Measurements from ENCODE around the gene MYO7B.

- TF ChIP-seq, protein P1, sequence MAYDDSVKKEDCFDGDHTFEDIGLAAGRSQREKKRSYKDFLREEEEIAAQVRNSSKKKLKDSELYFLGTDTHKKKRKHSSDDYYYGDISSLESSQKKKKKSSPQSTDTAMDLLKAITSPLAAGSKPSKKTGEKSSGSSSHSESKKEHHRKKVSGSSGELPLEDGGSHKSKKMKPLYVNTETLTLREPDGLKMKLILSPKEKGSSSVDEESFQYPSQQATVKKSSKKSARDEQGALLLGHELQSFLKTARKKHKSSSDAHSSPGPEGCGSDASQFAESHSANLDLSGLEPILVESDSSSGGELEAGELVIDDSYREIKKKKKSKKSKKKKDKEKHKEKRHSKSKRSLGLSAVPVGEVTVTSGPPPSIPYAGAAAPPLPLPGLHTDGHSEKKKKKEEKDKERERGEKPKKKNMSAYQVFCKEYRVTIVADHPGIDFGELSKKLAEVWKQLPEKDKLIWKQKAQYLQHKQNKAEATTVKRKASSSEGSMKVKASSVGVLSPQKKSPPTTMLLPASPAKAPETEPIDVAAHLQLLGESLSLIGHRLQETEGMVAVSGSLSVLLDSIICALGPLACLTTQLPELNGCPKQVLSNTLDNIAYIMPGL (CRISPR knock-in tag; IDR thresholded peaks at IDR 0.05), result no peak
- no peak for TF ChIP-seq GTF2F1 (IDR thresholded peaks at IDR 0.05; ENCODE audit: low read depth, low read length)
- TF ChIP-seq, protein P2, sequence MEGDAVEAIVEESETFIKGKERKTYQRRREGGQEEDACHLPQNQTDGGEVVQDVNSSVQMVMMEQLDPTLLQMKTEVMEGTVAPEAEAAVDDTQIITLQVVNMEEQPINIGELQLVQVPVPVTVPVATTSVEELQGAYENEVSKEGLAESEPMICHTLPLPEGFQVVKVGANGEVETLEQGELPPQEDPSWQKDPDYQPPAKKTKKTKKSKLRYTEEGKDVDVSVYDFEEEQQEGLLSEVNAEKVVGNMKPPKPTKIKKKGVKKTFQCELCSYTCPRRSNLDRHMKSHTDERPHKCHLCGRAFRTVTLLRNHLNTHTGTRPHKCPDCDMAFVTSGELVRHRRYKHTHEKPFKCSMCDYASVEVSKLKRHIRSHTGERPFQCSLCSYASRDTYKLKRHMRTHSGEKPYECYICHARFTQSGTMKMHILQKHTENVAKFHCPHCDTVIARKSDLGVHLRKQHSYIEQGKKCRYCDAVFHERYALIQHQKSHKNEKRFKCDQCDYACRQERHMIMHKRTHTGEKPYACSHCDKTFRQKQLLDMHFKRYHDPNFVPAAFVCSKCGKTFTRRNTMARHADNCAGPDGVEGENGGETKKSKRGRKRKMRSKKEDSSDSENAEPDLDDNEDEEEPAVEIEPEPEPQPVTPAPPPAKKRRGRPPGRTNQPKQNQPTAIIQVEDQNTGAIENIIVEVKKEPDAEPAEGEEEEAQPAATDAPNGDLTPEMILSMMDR (IDR thresholded peaks at IDR 0.05 in 2 of 3, conservative IDR thresholded peaks at IDR 0.05 in 1 of 3; ENCODE audit: insufficient read depth in 2 of 3, low read depth in 1 of 3, low read length in 3 of 3), result no peak
- TF ChIP-seq TCF7L2 (IDR thresholded peaks at IDR 0.05; ENCODE audit: low read depth, low read length), result no peak
Measured at GRCh38 chr2:127623388-127624319, 88.2 kb downstream of the MYO7B start.

All from K562 (cell line).